Posterior vena cava (tissue), 2 donors: ENCODE results near the gene PDE8B. TPM values are rescaled to one million over a fixed set of nuclear protein-coding genes. Genes with fewer than 3 reads are reported as not detected.

Experiments
- DNase-seq: peaks from one replicate; pipeline ENCODE4 v3.0.0-alpha.2; 2020; ENCODE audit warnings: low spot score
- intact Hi-C, 2 donors: fragments of 100-400 bp; cut with DNase I; formaldehyde crosslinking; loops; one replicate each; pipeline versions ENCODE4 v1.14.1 to v1.14.2; 2022 to 2023
- total RNA-seq, 2 donors: library from RNA; stranded (reverse); fragmentation: NEBNext Ultra II Directional; extraction: Animal tissue kit (Norgen Biotek cat#: 25700); gene quantifications; one replicate each; pipeline ENCODE4 v1.2.1, GENCODE V29; 2021
- donor health status: DM: yes; HTN: yes; CAD: no.
- donor health status: DM: yes; HTN: yes; CAD: no.

Gene PDE8B
- total RNA-seq, 2 donors from 2014 or later, result 7.7 to 15.1 TPM

DNA sequence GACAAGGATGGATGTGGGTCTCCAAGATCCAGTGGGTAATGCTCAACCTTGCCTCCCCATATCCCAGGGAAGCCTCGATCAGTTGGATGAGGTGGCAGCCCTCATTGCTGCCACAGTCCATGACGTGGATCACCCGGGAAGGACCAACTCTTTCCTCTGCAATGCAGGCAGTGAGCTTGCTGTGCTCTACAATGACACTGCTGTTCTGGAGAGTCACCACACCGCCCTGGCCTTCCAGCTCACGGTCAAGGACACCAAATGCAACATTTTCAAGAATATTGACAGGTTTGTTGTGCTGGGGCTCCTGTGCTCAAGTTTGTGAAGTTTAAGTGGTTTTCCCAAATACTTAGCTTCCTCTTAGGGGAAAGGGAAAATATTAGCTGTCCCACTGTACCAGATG, 207.7 kb downstream of the PDE8B start:
- intact Hi-C loops, result no loop called here

GRCh38 chr5:77418601-77419581, 208.4 kb downstream of the PDE8B start:
- intact Hi-C loops, result no loop called here
- DNase-seq, result no peak

More for the DNA sequence above, 207.7 kb downstream of the PDE8B start:
- no peak for DNase-seq

- intact Hi-C loops, result no loop called here
- DNase-seq, result no peak
These were observed 209.4 kb downstream of the PDE8B start for GRCh38 chr5:77419644-77420582.

GRCh38 chr5:77420940-77421339, 210.5 kb downstream of the PDE8B start:
- no peak for DNase-seq
- intact Hi-C loops, result no loop called here

DNA sequence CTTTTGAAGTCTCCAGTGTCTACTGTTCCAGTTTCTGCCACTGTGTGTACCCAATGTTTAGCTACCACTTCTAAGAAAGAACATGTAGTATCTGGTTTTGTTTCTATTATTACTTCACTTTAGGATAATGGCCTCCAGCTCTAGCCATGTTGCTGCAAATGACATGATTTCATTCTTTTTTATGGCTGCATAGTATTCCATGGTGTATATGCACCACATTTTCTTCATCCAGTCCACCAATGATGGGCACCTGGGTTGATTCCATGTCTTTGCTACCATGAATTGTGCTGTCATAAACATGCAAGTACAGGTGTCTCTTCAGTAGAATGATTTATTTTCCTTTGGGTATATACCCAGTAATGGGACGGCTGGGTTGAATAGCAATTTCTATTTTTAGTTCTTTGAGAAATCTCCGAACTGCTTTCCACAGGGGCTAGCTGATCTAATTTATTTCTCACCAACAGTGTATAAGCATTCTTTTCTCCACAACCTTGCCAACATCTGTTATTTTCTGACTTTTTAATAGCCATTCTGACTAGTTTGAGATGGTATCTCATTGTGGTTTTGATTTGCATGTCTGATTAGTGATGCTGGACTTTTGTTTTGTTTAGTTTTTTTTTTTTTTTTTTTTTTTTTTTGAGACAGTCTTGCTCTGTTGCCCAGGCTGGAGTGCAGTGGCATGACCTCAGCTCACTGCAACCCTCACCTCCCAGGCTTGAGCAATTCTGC, 212.7 kb downstream of the PDE8B start:
- intact Hi-C loops, result no loop called here
- DNase-seq, result no peak

DNA sequence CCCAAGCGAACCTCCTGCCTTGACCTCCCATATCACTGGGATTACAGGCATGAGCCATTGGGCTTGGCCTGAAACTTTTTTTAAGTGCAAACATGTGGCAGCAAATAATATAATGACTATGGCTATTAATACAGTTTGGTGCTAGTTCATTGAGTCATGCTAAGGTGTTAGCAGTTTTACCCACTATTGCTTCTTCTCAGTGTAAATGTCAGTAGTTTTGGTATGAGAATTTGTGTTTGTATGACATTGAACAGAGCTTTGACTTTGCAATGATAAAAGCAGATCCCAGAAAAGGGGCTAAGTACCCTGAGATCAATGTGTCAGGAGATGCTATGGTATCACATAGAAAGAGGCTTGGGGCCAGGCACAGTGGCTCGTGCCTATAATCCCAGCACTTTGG, 214.4 kb downstream of the PDE8B start:
- no peak for DNase-seq
- intact Hi-C loops, result no loop called here

GRCh38 chr5:77425420-77425819, 214.9 kb downstream of the PDE8B start:
- intact Hi-C loops, result no loop called here
- DNase-seq, result no peak

DNA sequence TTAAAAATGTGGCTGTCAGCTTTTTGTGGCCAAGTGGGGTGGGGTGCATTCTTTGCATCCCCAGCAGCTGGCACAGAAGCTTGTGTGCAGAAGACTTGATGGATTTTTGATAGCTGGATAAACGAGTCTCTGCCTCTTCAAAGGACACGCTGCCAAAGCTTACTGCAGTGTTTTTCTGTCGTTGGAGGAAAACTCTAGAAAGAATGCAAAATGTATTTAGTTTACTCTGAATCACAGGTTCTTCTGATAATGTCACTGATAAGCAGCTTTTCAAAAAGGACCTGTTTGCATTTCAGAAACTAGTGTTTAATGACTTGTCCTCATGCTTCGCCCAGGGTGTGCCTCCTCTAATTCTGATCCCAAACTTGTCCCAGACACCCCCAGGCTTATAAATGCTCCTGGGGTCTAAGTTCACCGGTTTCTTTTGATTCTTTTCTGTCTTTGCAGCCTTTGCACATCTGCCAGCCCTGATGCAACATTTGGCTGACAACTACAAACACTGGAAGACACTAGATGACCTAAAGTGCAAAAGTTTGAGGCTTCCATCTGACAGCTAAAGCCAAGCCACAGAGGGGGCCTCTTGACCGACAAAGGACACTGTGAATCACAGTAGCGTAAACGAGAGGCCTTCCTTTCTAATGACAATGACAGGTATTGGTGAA, 215.6 kb downstream of the PDE8B start:
- intact Hi-C loops, result no loop called here
- no peak for DNase-seq

DNA sequence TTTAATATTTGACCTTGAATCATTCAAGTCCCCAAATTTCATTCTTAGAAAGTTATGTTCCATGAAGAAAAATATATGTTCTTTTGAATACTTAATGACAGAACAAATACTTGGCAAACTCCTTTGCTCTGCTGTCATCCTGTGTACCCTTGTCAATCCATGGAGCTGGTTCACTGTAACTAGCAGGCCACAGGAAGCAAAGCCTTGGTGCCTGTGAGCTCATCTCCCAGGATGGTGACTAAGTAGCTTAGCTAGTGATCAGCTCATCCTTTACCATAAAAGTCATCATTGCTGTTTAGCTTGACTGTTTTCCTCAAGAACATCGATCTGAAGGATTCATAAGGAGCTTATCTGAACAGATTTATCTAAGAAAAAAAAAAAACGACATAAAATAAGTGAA, 216.2 kb downstream of the PDE8B start:
- DNase-seq, result no peak
- intact Hi-C loops, result no loop called here

DNA sequence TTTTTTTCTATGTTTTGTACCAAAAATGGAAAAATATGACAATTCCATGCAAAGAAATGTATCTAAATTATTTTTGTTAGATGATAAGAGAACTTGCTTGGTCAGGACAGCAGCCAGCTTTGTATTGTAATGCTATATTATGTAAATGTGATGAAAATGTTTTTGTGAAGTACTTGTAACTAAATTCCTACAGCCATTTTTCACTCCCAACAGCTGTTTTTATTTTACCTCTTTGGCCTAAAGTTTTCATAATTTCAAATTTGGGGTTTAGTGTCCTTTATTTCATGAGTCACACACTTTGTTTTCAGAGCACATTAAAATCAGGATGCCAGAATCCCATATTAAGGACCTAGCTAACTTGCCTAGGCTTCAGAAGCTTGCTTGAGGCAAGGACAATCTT, 217.5 kb downstream of the PDE8B start:
- DNase-seq, result no peak
- intact Hi-C loops, result no loop called here

DNA sequence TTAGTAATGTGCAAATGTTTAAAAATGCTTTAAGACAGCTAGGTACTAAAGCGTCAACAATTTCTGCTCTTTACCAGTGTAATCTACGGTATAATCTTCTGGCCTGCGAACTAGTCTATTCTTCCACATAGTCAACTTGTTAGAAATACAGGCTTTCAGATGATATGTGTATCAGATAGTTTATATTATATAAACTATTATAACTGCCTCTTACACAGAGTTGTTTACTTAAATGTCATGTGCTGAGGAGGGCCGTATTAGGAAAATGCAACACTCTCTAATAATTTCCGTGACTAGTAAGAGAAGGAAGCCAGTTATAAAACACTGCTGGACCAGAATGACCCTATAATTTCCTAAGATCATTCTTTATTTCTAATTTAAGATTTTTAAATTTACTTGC, 218.0 kb downstream of the PDE8B start:
- intact Hi-C loops, result no loop called here
- DNase-seq, result no peak

DNA sequence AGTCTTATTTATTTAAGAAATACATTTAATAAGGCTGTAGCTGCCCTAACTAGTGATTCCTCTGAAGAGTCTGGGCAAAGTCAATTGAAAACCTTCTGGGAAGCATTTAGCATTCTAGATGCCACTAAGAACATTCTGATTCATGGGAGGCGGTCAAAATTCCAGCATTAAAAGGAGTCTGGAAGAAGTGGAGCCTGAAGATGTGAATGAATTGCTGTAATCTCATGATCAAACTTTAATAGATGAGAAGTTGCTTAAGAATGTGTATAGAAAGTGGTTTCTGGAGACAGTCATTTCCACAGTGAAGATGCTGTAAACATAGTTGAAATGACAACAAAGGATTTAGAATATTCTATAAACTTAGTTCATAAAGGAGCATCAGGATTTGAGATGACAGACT, 220.2 kb downstream of the PDE8B start:
- intact Hi-C loops, result no loop called here
- no peak for DNase-seq

- no peak for DNase-seq
- intact Hi-C loops, result no loop called here
These were observed 220.8 kb downstream of the PDE8B start for GRCh38 chr5:77431286-77431685.

GRCh38 chr5:77431719-77432118, 221.2 kb downstream of the PDE8B start:
- intact Hi-C loops, result no loop called here
- no peak for DNase-seq

DNA sequence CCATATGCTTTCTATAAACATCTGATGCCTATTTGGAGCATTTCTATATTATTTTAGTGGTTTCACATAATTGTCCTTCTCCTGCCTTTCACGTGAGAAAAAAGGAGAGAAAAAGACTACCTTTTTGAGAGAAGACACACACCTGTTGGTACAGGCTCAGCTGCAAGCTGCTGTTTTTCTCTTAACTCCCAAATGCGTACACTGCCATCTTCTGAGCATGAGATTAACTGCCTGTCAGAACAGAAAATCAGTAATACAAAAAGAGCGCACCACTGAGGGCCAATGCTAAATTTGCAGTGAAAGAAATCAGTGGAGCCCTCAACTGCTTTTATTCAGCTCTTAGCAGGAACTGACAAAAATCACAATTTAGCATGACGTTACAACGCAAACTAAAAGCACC, 226.7 kb downstream of the PDE8B start:
- no peak for DNase-seq
- intact Hi-C loops, result no loop called here

DNA sequence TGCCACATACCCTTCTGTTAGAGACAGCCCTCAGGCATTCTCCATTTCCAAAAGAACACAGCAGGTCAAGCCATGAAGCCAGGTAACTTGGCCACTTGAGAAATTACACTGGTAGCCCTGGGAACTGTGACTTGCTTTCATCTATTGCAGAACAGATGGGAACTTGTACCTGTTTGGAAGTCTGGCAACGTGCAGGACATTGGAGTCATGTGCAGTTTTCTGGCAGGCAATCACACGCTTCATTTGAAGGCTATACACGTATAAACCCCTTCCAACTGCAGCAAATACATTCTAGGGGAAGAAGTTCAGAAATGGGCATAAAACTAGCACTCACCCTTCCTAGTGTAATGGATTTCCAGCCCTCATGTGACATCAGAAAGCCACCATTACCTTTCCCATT, 227.6 kb downstream of the PDE8B start:
- intact Hi-C loops, result no loop called here
- no peak for DNase-seq

- intact Hi-C loops, result no loop called here
These were observed 233.2 kb downstream of the PDE8B start for GRCh38 chr5:77443670-77444069.

GRCh38 chr5:77444356-77444755, 233.9 kb downstream of the PDE8B start:
- intact Hi-C loops, result no loop called here
- DNase-seq, result no peak

More at GRCh38 chr5:77443670-77444069, 233.2 kb downstream of the PDE8B start:
- no peak for DNase-seq

- intact Hi-C loops, result no loop called here
These were observed 238.4 kb downstream of the PDE8B start for GRCh38 chr5:77448831-77449230.

More at GRCh38 chr5:77448831-77449230, 238.4 kb downstream of the PDE8B start:
- DNase-seq, result no peak
